A673 (cell line): ENCODE measurements around the gene PDAP1.

ENCODE experiments used
- EZH2 ChIP-seq: fragments of 200-600 bp; sonication (generic); IDR thresholded peaks from 2 replicates; pipeline ENCODE4 v1.6.1; 2017; ENCODE audit warnings: borderline replicate concordance, low read depth, mild to moderate bottlenecking, mixed read lengths, antibody characterized with exemption, low read length; ENCODE audit not compliant: poor library complexity, severe bottlenecking
- TF ChIP-seq, protein P1 (sequence below): fragments of 300-800, 200-600 bp; sonication (generic); conservative IDR thresholded peaks from 2 replicates; pipeline ENCODE4 v1.5.1; 2017; ENCODE audit warnings: low read depth, mild to moderate bottlenecking, antibody characterized with exemption, low read length, moderate library complexity, mixed read lengths

DNA sequence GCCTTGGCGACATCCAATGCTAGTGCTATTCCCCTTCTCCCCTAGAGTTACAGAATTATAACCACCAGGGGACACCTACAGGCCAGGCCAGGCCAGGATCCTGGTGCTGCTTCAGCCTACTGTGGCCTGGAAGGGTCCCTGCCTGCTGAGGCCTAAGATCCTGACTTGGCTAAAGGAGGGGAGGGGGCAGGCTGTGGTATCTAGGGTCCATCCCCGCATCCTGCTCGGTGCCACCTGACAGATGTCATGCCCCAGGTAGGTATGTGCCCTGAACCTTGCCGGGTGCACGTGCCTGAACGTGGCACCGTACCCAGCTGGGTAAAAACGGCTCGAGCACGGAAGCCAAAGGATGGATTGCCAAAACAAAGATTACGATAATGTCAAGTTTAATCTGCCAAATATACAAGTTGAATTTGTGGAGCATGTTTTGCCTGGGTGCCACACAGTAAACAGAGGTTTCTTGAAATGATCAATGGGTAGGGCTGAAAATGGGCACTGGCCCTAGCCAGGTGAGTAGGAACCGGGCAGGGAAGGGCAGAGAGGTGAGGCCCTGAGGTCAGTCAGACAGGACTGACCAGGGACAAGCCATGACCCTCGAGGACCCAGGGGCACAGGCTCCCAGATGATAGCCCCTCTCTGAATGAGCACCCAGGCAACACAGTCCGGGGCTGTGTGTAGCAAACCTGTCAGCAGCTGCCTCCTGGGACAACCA lies 12.6 kb downstream of the PDAP1 start:
- no peak for TF ChIP-seq EZH2
- TF ChIP-seq, protein P1, sequence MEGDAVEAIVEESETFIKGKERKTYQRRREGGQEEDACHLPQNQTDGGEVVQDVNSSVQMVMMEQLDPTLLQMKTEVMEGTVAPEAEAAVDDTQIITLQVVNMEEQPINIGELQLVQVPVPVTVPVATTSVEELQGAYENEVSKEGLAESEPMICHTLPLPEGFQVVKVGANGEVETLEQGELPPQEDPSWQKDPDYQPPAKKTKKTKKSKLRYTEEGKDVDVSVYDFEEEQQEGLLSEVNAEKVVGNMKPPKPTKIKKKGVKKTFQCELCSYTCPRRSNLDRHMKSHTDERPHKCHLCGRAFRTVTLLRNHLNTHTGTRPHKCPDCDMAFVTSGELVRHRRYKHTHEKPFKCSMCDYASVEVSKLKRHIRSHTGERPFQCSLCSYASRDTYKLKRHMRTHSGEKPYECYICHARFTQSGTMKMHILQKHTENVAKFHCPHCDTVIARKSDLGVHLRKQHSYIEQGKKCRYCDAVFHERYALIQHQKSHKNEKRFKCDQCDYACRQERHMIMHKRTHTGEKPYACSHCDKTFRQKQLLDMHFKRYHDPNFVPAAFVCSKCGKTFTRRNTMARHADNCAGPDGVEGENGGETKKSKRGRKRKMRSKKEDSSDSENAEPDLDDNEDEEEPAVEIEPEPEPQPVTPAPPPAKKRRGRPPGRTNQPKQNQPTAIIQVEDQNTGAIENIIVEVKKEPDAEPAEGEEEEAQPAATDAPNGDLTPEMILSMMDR, result no peak
